K562 (cell line): ENCODE results near the gene HOXC5. TPM values are rescaled to one million over a fixed set of nuclear protein-coding genes. Genes with fewer than 3 reads are reported as not detected.

Experiments used
- ATAC-seq: fragments of 200-7000 bp; cut with Tn5 transposase; 3 replicates; pipeline ENCODE4 v1.9.1; 2020; ENCODE audit warnings: moderate library complexity
- BruUV-seq: library from RNA; stranded (reverse); fragments of 400-500 nt; replicated peaks from 2 replicates; lab custom pipeline; 2021; lab: Mats Ljungman, UMichigan
- CTCF ChIA-PET: fragments of 300-600 bp; formaldehyde crosslinking; extraction: SDS; loops from one replicate; lab custom pipeline; 2021; ENCODE audit warnings: low intra/inter-chr PET ratio; lab: Yijun Ruan, JAX
- POLR2A ChIA-PET: fragments of 300-600, 350-650 bp; sonication (Branson Sonifier 250); formaldehyde crosslinking; extraction: SDS; loops from one replicate; lab custom pipeline; 2021; ENCODE audit warnings: antibody characterized with exemption, inconsistent platforms; lab: Yijun Ruan, JAX
- DNase-seq, 4 experiments: peaks; one replicate each; pipeline versions ENCODE4 v3.0.0 to v3.0.0-alpha.2; 2011 to 2018; ENCODE audit warnings: low spot score in 3 of 4, mixed read lengths in 3 of 4; ENCODE audit errors: extremely low read depth in 1 of 4
- FAIRE-seq: peaks from 2 replicates; lab custom pipeline; 2011; peaks lifted over from hg19 to GRCh38; lab: Jason Lieb, UNC
- H2AFZ ChIP-seq: 2 replicates; pipeline ENCODE4 v1.6.0; 2011; ENCODE audit warnings: low read depth, low read length, control low read depth, inconsistent platforms
- H3K27ac ChIP-seq: fragments of 200-600 bp; 3 replicates; pipeline ENCODE4 v1.8.0; 2011; ENCODE audit warnings: low read depth, mild to moderate bottlenecking, control low read depth, inconsistent platforms, low read length, moderate library complexity, mixed read lengths; ENCODE audit errors: extremely low read depth
- H3K27me3 ChIP-seq, 2 experiments: fragments of 300-600 bp in 1 of 2; 2 replicates in 1 of 2; 3 replicates in 1 of 2; pipeline versions ENCODE4 v1.6.0 to v1.8.0; 2011; ENCODE audit warnings: inconsistent platforms in 2 of 2, low read length in 2 of 2, mild to moderate bottlenecking in 1 of 2, mixed read lengths in 1 of 2, moderate library complexity in 1 of 2; ENCODE audit not compliant: control insufficient read depth in 2 of 2, insufficient read depth in 2 of 2
- H3K36me3 ChIP-seq: fragments of 300-600 bp; 3 replicates; pipeline ENCODE4 v1.8.0; 2011; ENCODE audit warnings: mild to moderate bottlenecking, low read length, inconsistent platforms; ENCODE audit not compliant: control insufficient read depth, insufficient read depth
- H3K4me1 ChIP-seq, 2 experiments: fragments of 200-600 bp in 1 of 2; replicated peaks in 1 of 2; 2 replicates in 1 of 2; 3 replicates in 1 of 2; pipeline versions ENCODE4 v1.5.1 to v1.8.0; 2011; ENCODE audit warnings: inconsistent platforms in 2 of 2, low read length in 2 of 2, mild to moderate bottlenecking in 1 of 2, mixed read lengths in 1 of 2, moderate library complexity in 1 of 2; ENCODE audit not compliant: control insufficient read depth in 2 of 2, insufficient read depth in 2 of 2
- H3K4me2 ChIP-seq: 2 replicates; pipeline ENCODE4 v1.6.1; 2011; ENCODE audit warnings: low read length, control low read depth, inconsistent platforms, mixed read lengths; ENCODE audit not compliant: insufficient read depth
- H3K4me3 ChIP-seq: fragments of 200-600 bp; sonication (generic), shearing (Covaris generic); 2 replicates; pipeline ENCODE4 v1.5.1; 2016; ENCODE audit warnings: control low read depth, inconsistent platforms
- H3K79me2 ChIP-seq: fragments of 200-600 bp; 3 replicates; pipeline ENCODE4 v1.8.0; 2011; ENCODE audit warnings: low read length, inconsistent platforms; ENCODE audit not compliant: control insufficient read depth, insufficient read depth
- H3K9ac ChIP-seq, 2 experiments: 2 replicates each; pipeline versions ENCODE4 v1.6.0 to v1.6.1; 2011; ENCODE audit warnings: low read depth in 2 of 2, low read length in 2 of 2, control low read depth in 1 of 2, inconsistent platforms in 1 of 2, mild to moderate bottlenecking in 1 of 2, mixed read lengths in 1 of 2; ENCODE audit not compliant: insufficient read depth in 1 of 2
- H3K9me1 ChIP-seq: one replicate; pipeline ENCODE4 v1.6.0; 2011; ENCODE audit warnings: inconsistent platforms, mild to moderate bottlenecking, low read length, moderate library complexity; ENCODE audit not compliant: control insufficient read depth, insufficient read depth
- H3K9me3 ChIP-seq: replicated peaks from 2 replicates; pipeline ENCODE4 v1.5.1; 2011; ENCODE audit warnings: low read depth, low read length, inconsistent platforms; ENCODE audit not compliant: control insufficient read depth, insufficient read depth
- H4K20me1 ChIP-seq: replicated peaks from 2 replicates; pipeline ENCODE4 v1.6.1; 2011; ENCODE audit warnings: low read length, inconsistent platforms, mixed read lengths; ENCODE audit not compliant: control insufficient read depth, insufficient read depth
- PCBP1 ChIP-seq: fragments of 200-400 bp; formaldehyde crosslinking; IDR thresholded peaks from 2 replicates; pipeline ENCODE4 v1.6.1; 2018; ENCODE audit warnings: mild to moderate bottlenecking, low read depth, low read length; ENCODE audit not compliant: poor library complexity, severe bottlenecking
- ZBTB33 ChIP-seq: sonication (generic); formaldehyde crosslinking; IDR thresholded peaks from 2 replicates; pipeline ENCODE4 v1.8.1; 2023; ENCODE audit warnings: mild to moderate bottlenecking, missing genetic modification reagents
- ZNF224 ChIP-seq: sonication (generic); formaldehyde crosslinking; IDR thresholded peaks from 2 replicates; pipeline ENCODE4 v1.8.0; 2022; ENCODE audit warnings: mild to moderate bottlenecking, missing genetic modification reagents
- ZNF311 ChIP-seq: fragments of 250-450 bp; sonication (Bioruptor Pico); IDR thresholded peaks from 2 replicates; pipeline ENCODE4 v1.4.0; 2020; ENCODE audit warnings: mild to moderate bottlenecking, moderate library complexity
- ZNF76 ChIP-seq: fragments of 250-450 bp; sonication (Bioruptor Pico); IDR thresholded peaks from 2 replicates; pipeline ENCODE4 v1.4.0; 2020; ENCODE audit warnings: mild to moderate bottlenecking, moderate library complexity, borderline replicate concordance
- WGBS: fragments of 100-300 bp; shearing (Covaris generic); methylation state at CpG from one replicate; pipeline ENCODE4 v1.1.6; 2016; ENCODE audit warnings: low coverage, mixed read lengths; ENCODE audit not compliant: insufficient coverage; ENCODE audit errors: missing lambda C conversion rate; 5-methylcytosine and 5-hydroxymethylcytosine counted together
- in situ Hi-C: fragments of 300-500 bp; cut with MboI; formaldehyde crosslinking; loops from 4 replicates; pipeline ENCODE4 v1.15.0; 2018; ENCODE audit warnings: inconsistent platforms, mixed read lengths
- intact Hi-C: fragments of 100-400 bp; cut with micrococcal nuclease; formaldehyde crosslinking; loops from 2 replicates; pipeline ENCODE4 v1.14.2; 2022
- polyA plus RNA-seq, 8 experiments: library from polyadenylated mRNA; depleted of rRNA in 4 of 8; stranded (reverse) in 5 of 8; unstranded in 3 of 8; fragments of >200 nt; fragmentation: Nextera tagmentation in 2 of 8; fragmentation: Illumina TruSeq in 1 of 8; extraction: Ambion mirVana in 2 of 8; extraction: Trizol in 1 of 8; gene quantifications; 2 replicates each; pipeline versions ENCODE4 v1.2.1 to v1.2.3, GENCODE V29; 2011 to 2014; ENCODE audit warnings: inconsistent platforms in 1 of 8, missing spikeins in 1 of 8
- total RNA-seq, 7 experiments: library from RNA; depleted of rRNA in 6 of 7; stranded (reverse); fragments of >200 nt in 6 of 7; fragmentation: Illumina TruSeq in 2 of 7; extraction: Trizol in 2 of 7; gene quantifications; 2 replicates each; pipeline versions ENCODE4 v1.2.1 to v1.2.3, GENCODE V29; 2011 to 2021; ENCODE audit warnings: low replicate concordance in 1 of 7
- TF ChIP-seq, protein P1 (sequence below): fragments of 450-650 bp; formaldehyde crosslinking; IDR thresholded peaks from 2 replicates; pipeline ENCODE4 v1.4.0; 2022; ENCODE audit warnings: mild to moderate bottlenecking, moderate library complexity
- TF ChIP-seq, protein P2 (sequence below), 2 experiments: fragments of 450-650 bp in 1 of 2; sonication (generic) in 1 of 2; formaldehyde crosslinking in 1 of 2; IDR thresholded peaks in 1 of 2; conservative IDR thresholded peaks in 1 of 2; 2 replicates each; pipeline versions ENCODE4 v1.6.1 to v1.8.1; 2016 to 2023; ENCODE audit warnings: mild to moderate bottlenecking in 2 of 2, moderate library complexity in 2 of 2, inconsistent platforms in 1 of 2, missing genetic modification reagents in 1 of 2

HOXC5 gene
- total and polyA plus RNA-seq, 9 of the 15 experiments (the other 6 are each of a cell fraction or from before 2014, with no cell fraction given), result 0.10 to 0.44 (median 0.18) TPM; not detected in 4

GRCh38 chr12:54033980-54034784 lies 1.3 kb downstream of the HOXC5 start:
- H3K4me2 ChIP-seq, result no peak overlapping the region
- BruUV-seq, result no TSS peak
- H3K79me2 ChIP-seq, result no peaks in the 10 kb centered on the region
- H3K4me3 ChIP-seq, result no peak overlapping the region
- no peak for ATAC-seq
- H3K9ac ChIP-seq, result no peak overlapping the region
- ChIA-PET POLR2A (no interaction called here), CTCF (interaction anchor here (0.6 to 2.6 kb wide), 3 partner anchors 157 to 179 kb away, joined by 5 to 36 read pairs (median 27); no protein-coding TSS in a partner anchor)
- no peak for FAIRE-seq
- no peak overlapping the region for H3K27ac ChIP-seq
- 36% methylated on average over 3 of the region's 57 CpGs for WGBS
- TF ChIP-seq ZNF224 (CRISPR knock-in tag) (no peak), ZBTB33 (peak; percentile 57; the same call in 1 of the 2 replicates), ZNF311 (CRISPR knock-in tag) (no peak), ZNF76 (no peak), PCBP1 (peak; percentile 8)
- TF ChIP-seq, protein P1, sequence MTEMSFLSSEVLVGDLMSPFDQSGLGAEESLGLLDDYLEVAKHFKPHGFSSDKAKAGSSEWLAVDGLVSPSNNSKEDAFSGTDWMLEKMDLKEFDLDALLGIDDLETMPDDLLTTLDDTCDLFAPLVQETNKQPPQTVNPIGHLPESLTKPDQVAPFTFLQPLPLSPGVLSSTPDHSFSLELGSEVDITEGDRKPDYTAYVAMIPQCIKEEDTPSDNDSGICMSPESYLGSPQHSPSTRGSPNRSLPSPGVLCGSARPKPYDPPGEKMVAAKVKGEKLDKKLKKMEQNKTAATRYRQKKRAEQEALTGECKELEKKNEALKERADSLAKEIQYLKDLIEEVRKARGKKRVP (CRISPR knock-in tag), result no peak
- TF ChIP-seq, protein P2, sequence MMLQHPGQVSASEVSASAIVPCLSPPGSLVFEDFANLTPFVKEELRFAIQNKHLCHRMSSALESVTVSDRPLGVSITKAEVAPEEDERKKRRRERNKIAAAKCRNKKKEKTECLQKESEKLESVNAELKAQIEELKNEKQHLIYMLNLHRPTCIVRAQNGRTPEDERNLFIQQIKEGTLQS (IDR thresholded peaks at IDR 0.05), result no peak
- TF ChIP-seq, protein P2 (CRISPR knock-in tag; conservative IDR thresholded peaks at IDR 0.05), result no peak
- intact Hi-C loops, result loop anchor here (2.0 kb wide), 1 partner anchor 27 kb away; no protein-coding TSS in a partner anchor
- DNase-seq, result no peak
- no peaks in the 10 kb centered on the region for H3K9me3 ChIP-seq
- H4K20me1 ChIP-seq, result no peaks in the 10 kb centered on the region
- peaks cover 6 to 11% of the 10 kb centered on the region in 2 experiments; a peak in 1 of 5 replicates for H3K27me3 ChIP-seq
- peaks cover 0 to 23% of the 10 kb centered on the region in 2 experiments; a peak in 3 of 5 replicates for H3K4me1 ChIP-seq
- H2AFZ ChIP-seq, result no peak overlapping the region
- peaks cover 2% of the 10 kb centered on the region; the same call in 1 of the 3 replicates for H3K36me3 ChIP-seq
- H3K9me1 ChIP-seq, result no peaks in the 10 kb centered on the region
- in situ Hi-C loops, result no loop called here
